ENCODE results near the gene SMYD3.

GRCh38 chr1:245860657-245861544 lies 646.2 kb downstream of the SMYD3 start:
- TF ChIP-seq, protein P1, sequence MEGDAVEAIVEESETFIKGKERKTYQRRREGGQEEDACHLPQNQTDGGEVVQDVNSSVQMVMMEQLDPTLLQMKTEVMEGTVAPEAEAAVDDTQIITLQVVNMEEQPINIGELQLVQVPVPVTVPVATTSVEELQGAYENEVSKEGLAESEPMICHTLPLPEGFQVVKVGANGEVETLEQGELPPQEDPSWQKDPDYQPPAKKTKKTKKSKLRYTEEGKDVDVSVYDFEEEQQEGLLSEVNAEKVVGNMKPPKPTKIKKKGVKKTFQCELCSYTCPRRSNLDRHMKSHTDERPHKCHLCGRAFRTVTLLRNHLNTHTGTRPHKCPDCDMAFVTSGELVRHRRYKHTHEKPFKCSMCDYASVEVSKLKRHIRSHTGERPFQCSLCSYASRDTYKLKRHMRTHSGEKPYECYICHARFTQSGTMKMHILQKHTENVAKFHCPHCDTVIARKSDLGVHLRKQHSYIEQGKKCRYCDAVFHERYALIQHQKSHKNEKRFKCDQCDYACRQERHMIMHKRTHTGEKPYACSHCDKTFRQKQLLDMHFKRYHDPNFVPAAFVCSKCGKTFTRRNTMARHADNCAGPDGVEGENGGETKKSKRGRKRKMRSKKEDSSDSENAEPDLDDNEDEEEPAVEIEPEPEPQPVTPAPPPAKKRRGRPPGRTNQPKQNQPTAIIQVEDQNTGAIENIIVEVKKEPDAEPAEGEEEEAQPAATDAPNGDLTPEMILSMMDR (IDR thresholded peaks at IDR 0.05; ENCODE audit: low read length) = no peak
- no peak for TF ChIP-seq EZH2 (optimal IDR thresholded peaks at IDR 0.05; ENCODE audit: low read depth, low read length)
